ENCODE measurements around the gene NOS1AP.

The NOS1AP gene

GRCh38 chr1:162381941-162382750, 312.7 kb downstream of the NOS1AP start:
- no peak for DNase-seq (ENCODE audit: low read depth, low spot score)

DNA sequence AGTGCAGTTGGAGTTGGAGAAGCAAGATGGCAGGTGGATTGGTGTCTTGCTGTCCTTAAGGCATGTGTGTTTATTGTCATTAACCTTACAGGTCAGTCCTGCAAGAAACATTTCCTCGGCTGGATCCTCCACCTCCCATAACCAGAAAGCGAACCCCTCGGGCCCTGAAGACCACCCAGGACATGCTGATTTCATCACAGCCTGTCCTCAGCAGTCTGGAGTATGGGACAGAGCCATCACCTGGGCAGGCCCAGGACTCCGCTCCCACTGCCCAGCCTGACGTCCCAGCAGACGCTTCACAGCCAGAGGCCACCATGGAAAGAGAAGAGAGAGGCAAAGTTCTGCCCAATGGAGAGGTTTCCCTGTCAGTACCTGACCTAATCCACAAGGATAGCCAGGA, 313.6 kb downstream of the NOS1AP start:
- no peak for DNase-seq (ENCODE audit: low read depth, low spot score)

DNA sequence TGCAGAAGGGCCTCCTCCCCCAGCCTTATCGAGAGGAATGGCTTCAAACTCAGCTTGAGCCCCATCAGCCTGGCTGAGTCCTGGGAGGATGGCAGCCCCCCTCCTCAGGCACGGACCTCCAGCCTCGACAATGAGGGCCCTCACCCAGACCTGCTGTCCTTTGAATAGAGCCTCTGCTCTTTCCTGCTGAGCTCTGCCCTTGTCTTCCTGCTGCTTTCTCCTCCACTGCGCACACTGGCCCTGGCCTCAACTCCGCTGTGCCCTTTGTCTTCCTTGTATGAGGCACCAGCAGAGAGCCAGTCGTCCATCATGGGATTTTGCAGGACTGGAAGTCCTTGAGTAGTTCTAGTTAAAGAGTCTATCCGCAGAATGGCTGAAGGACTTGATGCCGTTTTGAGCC, 314.0 kb downstream of the NOS1AP start:
- no peak for DNase-seq (ENCODE audit: low read depth, low spot score)

- DNase-seq (ENCODE audit: low read depth, low spot score), result no peak
Observed at GRCh38 chr1:162384116-162384515, 314.6 kb downstream of the NOS1AP start.

DNA sequence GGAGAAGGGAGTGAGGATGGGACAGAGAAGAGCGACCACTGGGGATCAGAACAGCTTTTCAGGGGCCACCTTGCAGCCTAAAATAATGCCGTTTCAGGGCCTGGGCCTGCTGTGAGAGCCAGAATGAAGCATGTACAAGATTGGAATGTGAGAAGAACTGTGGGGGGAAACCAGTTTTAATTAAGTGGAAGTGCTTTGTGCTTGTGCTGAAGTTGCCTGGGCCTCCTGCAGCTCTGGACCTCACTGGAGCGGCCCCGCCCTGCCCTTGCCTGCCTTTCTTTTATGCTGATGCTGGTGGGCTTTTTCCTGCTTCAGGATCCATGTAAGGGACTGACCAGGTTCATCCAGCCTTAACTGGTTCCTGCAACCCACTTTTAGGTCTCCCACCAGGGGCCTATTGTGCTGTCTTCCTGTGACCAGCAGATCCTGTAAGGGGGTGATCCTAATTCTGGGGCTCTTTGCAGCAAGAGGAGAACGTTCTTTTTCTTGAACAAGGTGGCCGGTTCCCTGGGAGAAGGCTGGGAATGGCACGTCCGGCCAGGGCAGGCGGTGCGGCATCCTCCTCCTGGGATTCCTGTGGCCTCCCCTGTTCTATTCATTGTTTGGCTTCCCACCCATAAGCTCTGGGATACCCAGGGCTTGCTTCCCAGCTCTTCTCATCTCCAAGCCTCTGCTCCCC, 315.2 kb downstream of the NOS1AP start:
- DNase-seq (ENCODE audit: low read depth, low spot score), result no peak

GRCh38 chr1:162385280-162385623, 315.8 kb downstream of the NOS1AP start:
- no peak for DNase-seq (ENCODE audit: low read depth, low spot score)

GRCh38 chr1:162385702-162386101, 316.2 kb downstream of the NOS1AP start:
- no peak for DNase-seq (ENCODE audit: low read depth, low spot score)

DNA sequence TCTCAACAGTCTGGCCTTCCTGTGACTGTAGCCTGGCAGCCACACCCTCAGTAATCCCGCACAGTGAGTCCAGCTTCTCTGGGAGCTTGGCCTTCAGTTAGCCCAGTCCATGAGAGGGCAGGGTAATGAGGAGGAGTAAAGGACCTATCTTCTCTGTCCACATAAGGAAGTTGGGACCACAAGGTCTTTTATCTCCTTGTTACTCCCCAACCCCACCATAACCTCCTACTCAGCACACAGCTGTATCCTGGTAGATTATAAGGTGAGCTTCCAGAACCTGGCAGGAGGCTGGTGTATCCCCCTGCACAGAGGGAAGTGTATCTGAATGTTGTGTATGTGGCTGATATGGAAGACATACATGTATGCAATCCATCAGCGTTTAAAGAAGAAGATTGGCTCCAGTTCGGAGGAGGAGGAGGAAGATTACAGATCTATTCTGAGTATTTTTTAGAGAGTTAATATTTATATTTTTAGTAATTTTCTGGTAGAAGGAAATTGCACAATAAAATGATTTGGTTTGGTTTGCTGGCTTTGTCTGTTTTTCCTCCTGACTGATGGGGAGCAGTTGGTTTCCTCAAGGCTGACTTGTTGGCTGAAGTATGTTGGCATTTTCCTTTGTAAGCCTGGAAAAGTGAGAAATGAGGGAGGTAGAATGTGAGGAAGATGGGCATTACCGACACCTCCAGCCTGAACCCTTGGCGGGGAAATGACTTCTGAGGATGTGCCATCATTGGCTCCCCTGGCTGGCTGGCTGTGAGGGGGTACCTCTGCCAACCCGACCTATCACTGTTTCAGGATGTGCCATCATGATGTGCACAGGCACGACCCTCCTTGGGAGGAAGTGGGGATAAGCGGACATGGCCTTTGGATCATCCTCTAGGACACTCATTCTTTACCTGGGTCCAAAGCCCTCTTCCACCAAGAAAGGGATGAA, 317.1 kb downstream of the NOS1AP start:
- no peak for DNase-seq (ENCODE audit: low read depth, low spot score)

DNA sequence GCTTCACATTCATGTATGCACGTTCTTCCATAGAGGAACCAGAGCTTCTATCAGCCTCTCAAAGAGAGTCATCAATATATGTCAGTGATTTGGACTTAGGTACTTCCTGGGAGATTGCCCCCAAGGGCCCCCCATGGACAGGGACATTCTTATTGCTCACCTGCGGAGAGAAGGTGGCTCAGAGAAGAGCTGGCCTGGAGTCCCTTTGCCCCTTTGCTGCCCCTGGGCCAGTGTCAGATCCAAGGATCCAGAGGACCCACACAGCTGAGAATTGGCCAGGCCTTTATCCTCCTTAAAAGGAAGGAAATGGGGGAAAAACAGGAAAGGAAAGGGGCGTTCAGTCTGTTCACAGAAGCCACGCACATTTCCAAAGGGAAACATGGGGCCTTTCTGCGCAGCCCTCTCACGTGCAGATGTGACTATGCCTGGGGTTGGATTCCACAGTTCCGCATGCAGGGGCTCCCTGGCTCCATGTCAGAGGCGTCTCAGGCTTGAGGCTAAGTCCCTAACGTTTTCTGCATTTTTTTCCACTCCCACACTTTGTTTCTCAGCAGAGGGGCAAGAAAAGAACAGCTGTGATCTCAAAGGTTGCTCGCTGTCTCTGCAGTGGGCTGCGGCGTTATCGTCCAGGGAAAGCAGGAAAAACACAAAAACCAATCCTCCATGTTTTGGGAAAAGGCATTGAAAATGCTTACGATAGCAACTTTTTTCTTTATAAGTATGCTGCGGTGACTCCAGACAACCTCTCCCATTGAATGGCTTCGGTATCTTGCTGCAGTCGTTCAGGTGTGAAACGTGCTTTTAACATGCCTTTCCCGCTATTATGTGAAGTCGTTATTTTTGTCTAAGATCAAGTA, 318.0 kb downstream of the NOS1AP start:
- DNase-seq (ENCODE audit: low read depth, low spot score), result no peak

DNA sequence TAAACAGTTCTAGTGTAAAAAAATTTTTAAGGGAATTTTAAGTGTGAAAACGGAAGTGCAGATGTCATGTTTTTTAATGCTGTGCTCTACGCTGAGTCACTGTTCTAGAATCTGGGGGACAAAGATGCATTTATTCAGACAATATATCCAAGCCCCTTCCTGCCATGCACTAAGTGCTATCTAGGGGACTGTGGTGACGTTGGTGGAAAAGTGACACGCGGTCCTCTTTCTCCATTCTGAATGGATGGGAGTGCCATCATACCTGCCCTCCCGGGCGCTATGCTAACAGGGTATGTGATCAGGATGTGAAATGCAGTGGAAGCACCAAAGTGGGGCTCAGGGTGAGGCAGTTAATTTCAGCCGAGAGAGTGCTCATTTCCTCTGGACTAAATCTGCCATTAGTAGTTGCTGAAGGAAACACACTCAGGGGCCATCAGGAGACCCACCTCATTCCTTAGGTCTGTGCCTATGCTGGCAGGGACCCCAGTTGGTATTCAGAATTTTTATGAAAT, 318.6 kb downstream of the NOS1AP start:
- DNase-seq (ENCODE audit: low read depth, low spot score), result no peak

DNA sequence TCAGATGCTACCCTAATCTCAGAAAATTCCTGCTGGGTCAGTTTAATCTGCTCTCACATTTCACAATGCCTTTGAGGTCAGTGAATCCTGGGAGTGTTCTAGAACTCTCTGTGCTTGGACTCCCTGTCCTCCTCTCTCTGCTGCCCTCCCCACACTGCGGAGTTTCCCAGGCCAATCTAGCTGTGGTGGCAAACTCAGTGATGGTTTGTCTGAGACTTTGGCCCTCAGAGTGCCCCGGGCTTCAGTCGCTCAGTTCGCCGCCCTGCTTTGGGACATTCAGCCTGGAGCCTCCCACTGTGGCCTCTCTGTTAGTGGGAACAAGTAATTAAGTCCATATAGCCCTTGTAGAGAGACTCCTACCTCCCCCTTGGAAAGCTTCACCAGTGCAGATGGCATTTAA, 319.1 kb downstream of the NOS1AP start:
- no peak for DNase-seq (ENCODE audit: low read depth, low spot score)

- no peak for DNase-seq (ENCODE audit: low read depth, low spot score)
Observed at GRCh38 chr1:162389021-162389818, 319.7 kb downstream of the NOS1AP start.

GRCh38 chr1:162389971-162390370, 320.5 kb downstream of the NOS1AP start:
- no peak for DNase-seq (ENCODE audit: low read depth, low spot score)

- DNase-seq (ENCODE audit: low read depth, low spot score), result no peak
Observed at GRCh38 chr1:162390396-162391185, 321.1 kb downstream of the NOS1AP start.

DNA sequence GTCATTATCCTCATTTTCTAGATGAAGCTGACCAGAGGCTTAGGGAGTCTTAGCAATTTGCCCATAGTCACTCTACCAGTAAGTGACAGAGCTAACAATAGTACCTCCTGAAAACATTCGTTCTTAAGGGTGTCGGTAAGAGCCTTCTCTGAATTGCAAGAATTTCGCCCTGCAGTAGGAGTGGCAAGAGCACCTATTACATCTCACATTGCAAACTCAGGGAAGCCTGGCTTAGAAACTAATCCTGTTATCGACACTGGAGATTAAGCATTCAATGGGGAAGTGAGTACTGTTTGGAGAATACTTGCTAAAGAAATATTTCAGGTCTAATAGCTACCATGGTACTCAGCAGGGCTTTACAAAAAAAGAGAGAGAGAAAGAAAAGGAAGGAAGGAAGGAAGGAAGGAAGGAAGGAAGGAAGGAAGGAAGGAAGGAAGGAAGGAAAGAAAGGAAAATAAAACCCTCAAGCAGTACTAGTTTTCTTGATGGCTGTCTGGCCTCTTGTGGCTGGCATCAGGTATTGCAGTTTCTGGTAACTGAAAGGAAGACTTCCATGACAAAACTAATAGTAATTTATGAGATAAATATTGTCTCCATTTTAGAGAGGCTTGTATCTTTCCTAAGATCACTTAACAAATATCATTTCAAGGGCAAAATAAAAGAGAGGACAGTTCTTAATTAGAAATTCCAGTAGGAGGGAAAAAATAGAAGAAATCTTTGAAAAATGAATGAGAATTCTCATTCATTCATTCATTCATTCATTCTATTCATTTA, 322.5 kb downstream of the NOS1AP start:
- no peak for DNase-seq (ENCODE audit: low read depth, low spot score)

DNA sequence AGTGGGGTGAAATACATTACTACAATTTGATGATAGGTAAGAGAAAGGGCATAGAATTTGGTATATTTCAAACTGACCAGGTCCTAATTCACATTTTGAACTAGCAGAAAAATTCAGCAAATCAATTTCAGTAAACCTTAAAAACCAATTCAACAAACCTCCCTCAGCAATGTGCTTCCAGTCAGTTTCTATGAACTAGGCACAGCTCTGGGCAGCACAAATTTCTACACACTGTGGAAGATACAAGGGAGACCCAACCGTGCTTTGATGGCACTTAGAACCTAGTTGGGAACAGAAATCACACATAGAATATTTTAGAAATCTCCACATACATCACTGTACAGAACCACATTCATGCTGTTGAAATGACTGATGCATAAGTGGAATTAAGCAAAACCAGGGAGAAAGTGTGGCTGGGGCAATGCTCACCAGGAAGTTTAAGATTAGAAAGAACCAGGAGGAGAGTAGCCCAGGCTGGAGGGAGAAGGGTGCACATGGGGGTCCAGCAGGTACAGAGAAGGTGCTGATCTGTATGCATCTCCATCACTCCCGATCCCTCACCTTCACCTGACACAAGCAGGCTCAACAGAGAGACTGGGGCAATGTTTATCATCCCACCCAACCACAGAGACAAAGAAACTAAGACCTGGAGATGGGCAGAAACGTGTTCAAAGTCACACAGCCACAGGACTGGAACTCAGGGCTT, 326.9 kb downstream of the NOS1AP start:
- DNase-seq (ENCODE audit: low read depth, low spot score), result no peak

DNA sequence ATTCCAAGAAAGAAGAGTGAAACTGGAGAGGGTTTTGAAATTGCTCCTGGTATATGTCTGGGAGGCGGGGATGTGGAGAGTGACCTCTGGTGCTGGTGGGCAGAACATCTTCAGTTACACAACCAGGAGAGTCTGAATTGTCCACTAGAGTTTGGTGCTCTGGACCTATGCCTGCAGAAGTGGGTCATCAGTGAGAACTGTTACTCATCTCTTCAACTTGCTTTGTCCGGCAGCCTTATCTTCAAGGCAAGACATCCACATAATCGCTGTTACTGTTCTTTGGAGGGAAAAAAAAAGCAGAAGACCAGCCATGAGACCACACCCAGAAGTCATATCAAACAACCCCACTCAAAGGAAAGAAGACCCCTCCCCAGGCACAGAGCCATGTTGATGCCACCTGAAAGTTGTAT, 327.6 kb downstream of the NOS1AP start:
- no peak for DNase-seq (ENCODE audit: low read depth, low spot score)

GRCh38 chr1:162397943-162398560, 328.6 kb downstream of the NOS1AP start:
- DNase-seq (ENCODE audit: low read depth, low spot score), result no peak

Data from smooth muscle cell of the brain vasculature (primary cell).